SK-N-SH (cell line): ENCODE data around the gene SLC9A2.

Experiments used
- EZH2phosphoT487 ChIP-seq: fragments of 200-600 bp; sonication (generic); IDR thresholded peaks from 2 replicates; pipeline ENCODE4 v1.6.1; 2017; ENCODE audit warnings: low read depth, mixed run types, mild to moderate bottlenecking, antibody characterized with exemption, moderate library complexity, borderline replicate concordance
- RAD21 ChIP-seq: IDR thresholded peaks from 2 replicates; pipeline ENCODE4 v1.6.1; 2012; ENCODE audit warnings: mild to moderate bottlenecking, low read length
- TF ChIP-seq, protein P1 (sequence below): fragments of 200-600 bp; sonication (generic); IDR thresholded peaks from 2 replicates; pipeline ENCODE4 v1.6.1; 2017; ENCODE audit warnings: antibody characterized with exemption, mild to moderate bottlenecking, moderate library complexity

DNA sequence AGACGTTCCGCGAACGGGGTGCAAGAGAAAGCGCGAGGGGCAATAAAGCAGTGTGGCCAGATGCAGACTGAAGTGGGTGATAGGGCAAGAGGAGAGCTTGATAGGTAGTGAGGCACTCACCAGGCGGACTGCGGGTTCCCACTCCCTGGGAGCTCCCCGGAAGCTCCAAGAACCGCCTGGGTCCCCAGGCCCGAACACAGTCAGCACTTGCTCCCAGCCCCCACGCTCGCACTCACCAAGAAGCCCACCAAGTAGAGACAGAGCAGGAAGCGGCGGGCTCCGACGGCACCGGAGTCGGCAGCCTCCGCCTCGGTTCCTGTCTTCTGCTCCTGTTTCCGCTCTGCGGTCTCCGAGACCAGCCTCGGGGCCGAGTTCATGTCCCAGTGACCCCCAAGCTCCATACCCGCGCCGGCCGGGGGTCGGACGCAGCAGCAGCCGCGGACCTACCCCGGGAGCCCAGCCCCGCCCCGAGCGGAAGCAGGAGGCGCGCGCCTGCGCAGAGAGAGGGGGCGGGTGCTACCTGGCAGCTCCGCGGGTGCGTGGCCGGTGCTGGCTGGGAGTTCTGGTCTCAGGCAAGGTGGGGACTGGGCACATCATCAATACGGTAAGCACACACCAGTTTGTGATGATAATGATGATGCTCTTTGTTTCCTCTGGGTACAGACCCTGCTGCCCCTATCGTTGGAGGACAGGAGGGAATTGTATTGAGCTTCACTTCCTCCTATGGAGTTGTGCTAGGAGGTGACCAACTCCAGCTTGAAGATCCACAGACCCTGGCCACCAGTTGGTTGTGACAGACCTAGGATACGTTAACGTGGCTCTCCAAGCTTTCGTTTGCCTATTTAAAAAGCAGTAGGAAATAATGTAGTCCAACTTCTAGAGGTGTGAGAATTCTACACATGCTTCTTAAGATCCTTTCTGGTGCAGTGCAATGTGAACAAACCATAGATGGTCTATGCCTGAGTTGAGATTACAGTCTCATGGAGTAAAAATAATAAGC lies 117.4 kb downstream of the SLC9A2 start:
- TF ChIP-seq EZH2phosphoT487 (no peak), RAD21 (no peak)
- TF ChIP-seq, protein P1, sequence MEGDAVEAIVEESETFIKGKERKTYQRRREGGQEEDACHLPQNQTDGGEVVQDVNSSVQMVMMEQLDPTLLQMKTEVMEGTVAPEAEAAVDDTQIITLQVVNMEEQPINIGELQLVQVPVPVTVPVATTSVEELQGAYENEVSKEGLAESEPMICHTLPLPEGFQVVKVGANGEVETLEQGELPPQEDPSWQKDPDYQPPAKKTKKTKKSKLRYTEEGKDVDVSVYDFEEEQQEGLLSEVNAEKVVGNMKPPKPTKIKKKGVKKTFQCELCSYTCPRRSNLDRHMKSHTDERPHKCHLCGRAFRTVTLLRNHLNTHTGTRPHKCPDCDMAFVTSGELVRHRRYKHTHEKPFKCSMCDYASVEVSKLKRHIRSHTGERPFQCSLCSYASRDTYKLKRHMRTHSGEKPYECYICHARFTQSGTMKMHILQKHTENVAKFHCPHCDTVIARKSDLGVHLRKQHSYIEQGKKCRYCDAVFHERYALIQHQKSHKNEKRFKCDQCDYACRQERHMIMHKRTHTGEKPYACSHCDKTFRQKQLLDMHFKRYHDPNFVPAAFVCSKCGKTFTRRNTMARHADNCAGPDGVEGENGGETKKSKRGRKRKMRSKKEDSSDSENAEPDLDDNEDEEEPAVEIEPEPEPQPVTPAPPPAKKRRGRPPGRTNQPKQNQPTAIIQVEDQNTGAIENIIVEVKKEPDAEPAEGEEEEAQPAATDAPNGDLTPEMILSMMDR: no peak
